SK-N-SH treated with all-trans-retinoic acid at 6 μM for 48 hours (cell line): ENCODE data around the gene COL19A1.

Source experiments
- ATAC-seq: fragments of 200-7000 bp; cut with Tn5 transposase; 3 replicates; pipeline ENCODE4 v1.9.1; 2020; ENCODE audit warnings: mild to moderate bottlenecking, moderate library complexity
- ARNTL ChIP-seq: fragments of 450-650 bp; formaldehyde crosslinking; IDR thresholded peaks from 2 replicates; pipeline ENCODE4 v1.5.0; 2020; ENCODE audit warnings: low read depth, mild to moderate bottlenecking, moderate library complexity, borderline replicate concordance
- BACH2 ChIP-seq: fragments of 250-450 bp; sonication (Bioruptor Pico); IDR thresholded peaks from 2 replicates; pipeline ENCODE4 v1.9.0; 2021; ENCODE audit warnings: mild to moderate bottlenecking, borderline replicate concordance
- CSDC2 ChIP-seq: fragments of 250-450 bp; sonication (Bioruptor Pico); IDR thresholded peaks from 2 replicates; pipeline ENCODE4 v1.5.0; 2020; ENCODE audit warnings: mild to moderate bottlenecking, moderate library complexity
- GLIS3 ChIP-seq: fragments of 250-450 bp; sonication (Bioruptor Pico); IDR thresholded peaks from 2 replicates; pipeline ENCODE4 v1.5.0; 2020; ENCODE audit warnings: mild to moderate bottlenecking, moderate library complexity
- ISL1 ChIP-seq: fragments of 250-450 bp; sonication (Bioruptor Pico); IDR thresholded peaks from 2 replicates; pipeline ENCODE4 v2.1.2; 2022; ENCODE audit warnings: mild to moderate bottlenecking, moderate library complexity
- OSR1 ChIP-seq: fragments of 250-450 bp; sonication (Bioruptor Pico); IDR thresholded peaks from 2 replicates; pipeline ENCODE4 v1.8.0; 2022; ENCODE audit warnings: moderate library complexity, mild to moderate bottlenecking, inconsistent platforms
- PATZ1 ChIP-seq: fragments of 250-450 bp; sonication (Bioruptor Pico); IDR thresholded peaks from 2 replicates; pipeline ENCODE4 v1.8.0; 2020; ENCODE audit warnings: mild to moderate bottlenecking, moderate library complexity, borderline replicate concordance
- POU6F1 ChIP-seq: fragments of 250-450 bp; sonication (Bioruptor Pico); IDR thresholded peaks from 2 replicates; pipeline ENCODE4 v1.8.0; 2021; ENCODE audit warnings: low read depth, mild to moderate bottlenecking, moderate library complexity, borderline replicate concordance
- PPARA ChIP-seq: fragments of 250-450 bp; sonication (Bioruptor Pico); IDR thresholded peaks from 2 replicates; pipeline ENCODE4 v1.5.0; 2020; ENCODE audit warnings: mild to moderate bottlenecking, borderline replicate concordance
- RARB ChIP-seq: fragments of 250-450 bp; sonication (Bioruptor Pico); IDR thresholded peaks from 2 replicates; pipeline ENCODE4 v1.8.0; 2021; ENCODE audit warnings: mild to moderate bottlenecking, moderate library complexity
- SNAI2 ChIP-seq: fragments of 250-450 bp; sonication (Bioruptor Pico); IDR thresholded peaks from 2 replicates; pipeline ENCODE4 v1.5.0; 2020; ENCODE audit warnings: mild to moderate bottlenecking, moderate library complexity
- TCF4 ChIP-seq: fragments of 250-450 bp; sonication (Bioruptor Pico); IDR thresholded peaks from 2 replicates; pipeline ENCODE4 v1.8.0; 2021; ENCODE audit warnings: mild to moderate bottlenecking, moderate library complexity, borderline replicate concordance
- TOX ChIP-seq: fragments of 250-450 bp; sonication (Bioruptor Pico); IDR thresholded peaks from 2 replicates; pipeline ENCODE4 v1.8.0; 2021; ENCODE audit warnings: mild to moderate bottlenecking, moderate library complexity, borderline replicate concordance
- ZC3H10 ChIP-seq: fragments of 250-450 bp; sonication (Bioruptor Pico); IDR thresholded peaks from 2 replicates; pipeline ENCODE4 v1.5.1; 2021; ENCODE audit warnings: mild to moderate bottlenecking, moderate library complexity
- ZFP3 ChIP-seq: fragments of 250-450 bp; sonication (Bioruptor Pico); IDR thresholded peaks from 2 replicates; pipeline ENCODE4 v1.5.0; 2020; ENCODE audit warnings: mild to moderate bottlenecking, moderate library complexity
- ZFP30 ChIP-seq: fragments of 450-650 bp; formaldehyde crosslinking; IDR thresholded peaks from 2 replicates; pipeline ENCODE4 v1.5.0; 2022; ENCODE audit warnings: mild to moderate bottlenecking, moderate library complexity
- ZNF565 ChIP-seq: fragments of 450-650 bp; formaldehyde crosslinking; conservative IDR thresholded peaks from 2 replicates; pipeline ENCODE4 v1.5.0; 2020; ENCODE audit warnings: low read depth, mild to moderate bottlenecking, moderate library complexity
- ZNF70 ChIP-seq: fragments of 450-650 bp; formaldehyde crosslinking; IDR thresholded peaks from 2 replicates; pipeline ENCODE4 v1.5.0; 2020; ENCODE audit warnings: mild to moderate bottlenecking, moderate library complexity
- ZNF8 ChIP-seq: fragments of 450-650 bp; formaldehyde crosslinking; IDR thresholded peaks from 2 replicates; pipeline ENCODE4 v1.5.0; 2020; ENCODE audit warnings: mild to moderate bottlenecking, moderate library complexity
- TF ChIP-seq, protein P1 (sequence below): fragments of 250-450 bp; sonication (Bioruptor Pico); IDR thresholded peaks from 2 replicates; pipeline ENCODE4 v1.5.0; 2020; ENCODE audit warnings: mild to moderate bottlenecking, moderate library complexity
- TF ChIP-seq, protein P2 (sequence below): fragments of 250-450 bp; sonication (Bioruptor Pico); IDR thresholded peaks from 2 replicates; pipeline ENCODE4 v1.5.1; 2020; ENCODE audit warnings: low read depth, mild to moderate bottlenecking, moderate library complexity
- TF ChIP-seq, protein P3 (sequence below): fragments of 250-450 bp; sonication (Bioruptor Pico); IDR thresholded peaks from 2 replicates; pipeline ENCODE4 v1.5.1; 2021; ENCODE audit warnings: mild to moderate bottlenecking, moderate library complexity

The COL19A1 gene

DNA sequence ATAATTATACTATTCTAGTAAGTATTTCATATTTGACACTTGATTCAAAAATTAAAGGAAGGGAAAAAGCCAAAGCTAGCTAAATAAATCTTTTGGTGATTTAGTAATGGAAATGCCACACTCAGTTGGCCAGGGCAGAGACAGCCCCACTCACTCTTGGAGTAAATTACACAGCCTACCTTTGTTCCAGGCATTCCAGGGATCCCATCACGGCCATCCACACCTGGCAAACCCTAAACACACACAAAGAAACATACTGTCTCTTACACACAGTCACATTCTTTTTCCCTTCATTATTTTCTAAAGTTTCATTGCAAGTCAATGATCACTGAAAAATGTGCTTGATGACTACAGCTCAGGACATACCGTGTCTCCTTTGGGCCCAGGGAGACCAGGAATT, 388.4 kb downstream of the COL19A1 start:
- TF ChIP-seq CSDC2 (CRISPR knock-in tag) (no peak), ZC3H10 (CRISPR knock-in tag) (no peak), SNAI2 (CRISPR knock-in tag) (no peak), OSR1 (CRISPR knock-in tag) (no peak), PATZ1 (CRISPR knock-in tag) (no peak), ISL1 (CRISPR knock-in tag) (no peak), ZFP3 (no peak), PPARA (CRISPR knock-in tag) (no peak), BACH2 (CRISPR knock-in tag) (no peak), ZNF70 (CRISPR knock-in tag) (no peak), ZFP30 (CRISPR knock-in tag) (no peak), TOX (CRISPR knock-in tag) (no peak), RARB (CRISPR knock-in tag) (no peak), ZNF8 (CRISPR knock-in tag) (no peak), POU6F1 (CRISPR knock-in tag) (no peak), GLIS3 (CRISPR knock-in tag) (no peak)
- TF ChIP-seq, protein P1, sequence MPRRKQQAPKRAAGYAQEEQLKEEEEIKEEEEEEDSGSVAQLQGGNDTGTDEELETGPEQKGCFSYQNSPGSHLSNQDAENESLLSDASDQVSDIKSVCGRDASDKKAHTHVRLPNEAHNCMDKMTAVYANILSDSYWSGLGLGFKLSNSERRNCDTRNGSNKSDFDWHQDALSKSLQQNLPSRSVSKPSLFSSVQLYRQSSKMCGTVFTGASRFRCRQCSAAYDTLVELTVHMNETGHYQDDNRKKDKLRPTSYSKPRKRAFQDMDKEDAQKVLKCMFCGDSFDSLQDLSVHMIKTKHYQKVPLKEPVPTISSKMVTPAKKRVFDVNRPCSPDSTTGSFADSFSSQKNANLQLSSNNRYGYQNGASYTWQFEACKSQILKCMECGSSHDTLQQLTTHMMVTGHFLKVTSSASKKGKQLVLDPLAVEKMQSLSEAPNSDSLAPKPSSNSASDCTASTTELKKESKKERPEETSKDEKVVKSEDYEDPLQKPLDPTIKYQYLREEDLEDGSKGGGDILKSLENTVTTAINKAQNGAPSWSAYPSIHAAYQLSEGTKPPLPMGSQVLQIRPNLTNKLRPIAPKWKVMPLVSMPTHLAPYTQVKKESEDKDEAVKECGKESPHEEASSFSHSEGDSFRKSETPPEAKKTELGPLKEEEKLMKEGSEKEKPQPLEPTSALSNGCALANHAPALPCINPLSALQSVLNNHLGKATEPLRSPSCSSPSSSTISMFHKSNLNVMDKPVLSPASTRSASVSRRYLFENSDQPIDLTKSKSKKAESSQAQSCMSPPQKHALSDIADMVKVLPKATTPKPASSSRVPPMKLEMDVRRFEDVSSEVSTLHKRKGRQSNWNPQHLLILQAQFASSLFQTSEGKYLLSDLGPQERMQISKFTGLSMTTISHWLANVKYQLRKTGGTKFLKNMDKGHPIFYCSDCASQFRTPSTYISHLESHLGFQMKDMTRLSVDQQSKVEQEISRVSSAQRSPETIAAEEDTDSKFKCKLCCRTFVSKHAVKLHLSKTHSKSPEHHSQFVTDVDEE: no peak
- TF ChIP-seq, protein P2, sequence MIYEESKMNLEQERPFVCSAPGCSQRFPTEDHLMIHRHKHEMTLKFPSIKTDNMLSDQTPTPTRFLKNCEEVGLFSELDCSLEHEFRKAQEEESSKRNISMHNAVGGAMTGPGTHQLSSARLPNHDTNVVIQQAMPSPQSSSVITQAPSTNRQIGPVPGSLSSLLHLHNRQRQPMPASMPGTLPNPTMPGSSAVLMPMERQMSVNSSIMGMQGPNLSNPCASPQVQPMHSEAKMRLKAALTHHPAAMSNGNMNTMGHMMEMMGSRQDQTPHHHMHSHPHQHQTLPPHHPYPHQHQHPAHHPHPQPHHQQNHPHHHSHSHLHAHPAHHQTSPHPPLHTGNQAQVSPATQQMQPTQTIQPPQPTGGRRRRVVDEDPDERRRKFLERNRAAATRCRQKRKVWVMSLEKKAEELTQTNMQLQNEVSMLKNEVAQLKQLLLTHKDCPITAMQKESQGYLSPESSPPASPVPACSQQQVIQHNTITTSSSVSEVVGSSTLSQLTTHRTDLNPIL (CRISPR knock-in tag): no peak
- TF ChIP-seq, protein P3, sequence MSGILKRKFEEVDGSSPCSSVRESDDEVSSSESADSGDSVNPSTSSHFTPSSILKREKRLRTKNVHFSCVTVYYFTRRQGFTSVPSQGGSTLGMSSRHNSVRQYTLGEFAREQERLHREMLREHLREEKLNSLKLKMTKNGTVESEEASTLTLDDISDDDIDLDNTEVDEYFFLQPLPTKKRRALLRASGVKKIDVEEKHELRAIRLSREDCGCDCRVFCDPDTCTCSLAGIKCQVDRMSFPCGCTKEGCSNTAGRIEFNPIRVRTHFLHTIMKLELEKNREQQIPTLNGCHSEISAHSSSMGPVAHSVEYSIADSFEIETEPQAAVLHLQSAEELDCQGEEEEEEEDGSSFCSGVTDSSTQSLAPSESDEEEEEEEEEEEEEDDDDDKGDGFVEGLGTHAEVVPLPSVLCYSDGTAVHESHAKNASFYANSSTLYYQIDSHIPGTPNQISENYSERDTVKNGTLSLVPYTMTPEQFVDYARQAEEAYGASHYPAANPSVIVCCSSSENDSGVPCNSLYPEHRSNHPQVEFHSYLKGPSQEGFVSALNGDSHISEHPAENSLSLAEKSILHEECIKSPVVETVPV: no peak
- ATAC-seq: no peak

DNA sequence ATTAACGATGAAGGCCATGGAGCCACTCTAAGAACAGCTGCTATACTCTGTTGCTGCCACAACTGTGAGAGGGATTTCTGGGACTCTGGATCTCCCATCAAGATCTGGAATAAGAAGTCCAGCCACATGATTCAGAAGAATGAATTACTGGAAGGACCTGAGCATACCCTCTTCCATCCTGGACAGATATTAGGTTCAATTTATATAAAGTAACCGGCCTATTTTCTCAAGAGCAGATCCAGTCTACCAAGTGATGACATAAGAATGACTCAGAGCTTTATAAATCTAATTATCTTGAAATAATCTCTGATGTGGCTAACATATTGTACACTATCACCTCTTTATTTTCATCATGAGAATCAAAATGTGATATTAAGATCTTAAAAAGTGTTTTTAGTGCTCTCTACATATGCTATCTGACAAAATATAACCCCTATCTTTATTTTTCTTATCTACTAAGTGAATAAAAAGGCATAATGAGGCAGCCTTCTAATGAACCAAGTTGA, 391.5 kb downstream of the COL19A1 start:
- ATAC-seq: no peak

DNA sequence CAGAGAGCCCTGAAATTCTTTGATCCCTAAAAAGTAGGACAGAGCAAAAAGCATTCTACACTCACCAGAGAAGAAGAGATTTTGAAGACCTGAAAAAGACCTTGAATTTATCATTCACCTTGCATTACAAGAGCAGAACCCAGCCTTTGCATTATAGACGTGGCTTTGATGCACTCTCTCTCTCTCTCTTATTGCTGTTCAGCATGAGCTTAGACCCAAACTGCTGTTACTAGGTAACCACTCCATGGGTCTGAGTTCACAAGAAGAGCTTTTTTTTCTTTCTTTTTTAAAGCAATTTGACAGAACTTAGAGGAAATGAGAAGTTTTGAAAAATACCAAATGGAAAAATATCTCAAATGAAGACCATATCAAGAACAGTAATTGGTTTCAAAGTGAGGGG, 392.1 kb downstream of the COL19A1 start:
- ATAC-seq: no peak
- TF ChIP-seq BACH2 (CRISPR knock-in tag) (no peak), GLIS3 (CRISPR knock-in tag) (no peak), ZNF565 (no peak), ARNTL (CRISPR knock-in tag) (no peak), TCF4 (CRISPR knock-in tag) (no peak), CSDC2 (CRISPR knock-in tag) (no peak), PATZ1 (CRISPR knock-in tag) (no peak), ZFP3 (no peak)
- TF ChIP-seq, protein P1: no peak

More for the DNA sequence above, 391.5 kb downstream of the COL19A1 start:
- TF ChIP-seq TCF4 (CRISPR knock-in tag): peak; percentile 50; the same call in 1 of the 2 replicates
- TF ChIP-seq, protein P2 (CRISPR knock-in tag): no peak
- TF ChIP-seq ISL1 (CRISPR knock-in tag): peak; percentile 87
- TF ChIP-seq, all 23 proteins: peak for 2
